ENCODE measurements around the gene MRPS12. TPM values are rescaled to one million over a fixed set of nuclear protein-coding genes. Genes with fewer than 3 reads are reported as not detected.

The MRPS12 gene
- total and polyA plus RNA-seq, 9 of the 15 experiments (the other 6 are each of a cell fraction or from before 2014, with no cell fraction given): 8.1 to 174 (median 52.0) TPM

DNA sequence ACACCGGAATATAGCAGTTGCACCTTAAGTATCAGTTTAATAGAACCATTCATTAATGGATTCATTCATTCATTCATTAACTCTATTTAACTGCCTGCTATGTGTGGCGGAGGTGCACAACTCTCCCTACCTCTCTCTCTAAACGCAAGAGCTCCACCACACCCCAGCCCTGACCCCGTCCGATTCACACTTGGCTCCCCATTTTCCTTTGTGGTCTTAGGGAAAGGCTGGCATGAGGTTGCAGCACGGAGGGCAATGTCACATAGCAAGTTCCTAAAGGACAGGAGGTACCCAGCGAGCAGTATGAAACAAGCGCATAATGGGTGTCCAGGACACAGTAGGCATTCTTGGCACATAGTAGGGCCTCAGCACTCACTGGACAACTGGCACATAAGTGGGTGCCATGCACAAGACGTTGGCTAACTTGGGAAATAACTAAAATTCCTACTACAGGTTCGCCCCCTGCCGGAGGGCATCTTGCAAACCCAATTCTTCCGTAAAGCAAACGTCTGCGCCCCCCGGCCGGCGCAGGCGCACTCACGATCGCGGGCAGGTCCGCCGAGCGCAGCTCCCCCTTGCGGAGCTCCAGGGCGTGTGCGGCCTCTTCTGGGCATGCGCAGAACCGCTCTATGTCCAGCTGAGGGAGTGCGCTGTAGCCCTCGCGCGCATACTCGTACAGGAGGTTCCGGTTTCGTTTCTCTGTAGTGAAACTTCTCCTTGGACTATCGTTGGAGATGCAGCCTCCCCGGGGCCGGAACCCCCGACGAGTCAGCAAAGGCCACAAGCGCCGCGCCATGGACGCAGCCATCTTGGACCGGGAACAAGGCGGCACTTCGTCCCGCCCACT lies 592 bp upstream of the MRPS12 start, which contains the start of gene SARS2 (continued):
- no peak for TF ChIP-seq NFYB (IDR thresholded peaks at IDR 0.05; ENCODE audit: extremely low read depth, insufficient read length)
- TF ChIP-seq, protein P1, sequence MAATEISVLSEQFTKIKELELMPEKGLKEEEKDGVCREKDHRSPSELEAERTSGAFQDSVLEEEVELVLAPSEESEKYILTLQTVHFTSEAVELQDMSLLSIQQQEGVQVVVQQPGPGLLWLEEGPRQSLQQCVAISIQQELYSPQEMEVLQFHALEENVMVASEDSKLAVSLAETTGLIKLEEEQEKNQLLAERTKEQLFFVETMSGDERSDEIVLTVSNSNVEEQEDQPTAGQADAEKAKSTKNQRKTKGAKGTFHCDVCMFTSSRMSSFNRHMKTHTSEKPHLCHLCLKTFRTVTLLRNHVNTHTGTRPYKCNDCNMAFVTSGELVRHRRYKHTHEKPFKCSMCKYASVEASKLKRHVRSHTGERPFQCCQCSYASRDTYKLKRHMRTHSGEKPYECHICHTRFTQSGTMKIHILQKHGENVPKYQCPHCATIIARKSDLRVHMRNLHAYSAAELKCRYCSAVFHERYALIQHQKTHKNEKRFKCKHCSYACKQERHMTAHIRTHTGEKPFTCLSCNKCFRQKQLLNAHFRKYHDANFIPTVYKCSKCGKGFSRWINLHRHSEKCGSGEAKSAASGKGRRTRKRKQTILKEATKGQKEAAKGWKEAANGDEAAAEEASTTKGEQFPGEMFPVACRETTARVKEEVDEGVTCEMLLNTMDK (IDR thresholded peaks at IDR 0.05; ENCODE audit: borderline replicate concordance, insufficient read depth, low read depth, low read length, poor library complexity, severe bottlenecking): peak; percentile 100
- TF ChIP-seq HLTF (IDR thresholded peaks at IDR 0.05): no peak
- peak; percentile 39; the same call in 1 of the 2 replicates for TF ChIP-seq ZBTB12 (CRISPR knock-in tag; IDR thresholded peaks at IDR 0.05)
- 0 out of 2 replicates have a peak, but pooled peaks have one; percentile 64 for TF ChIP-seq FOXK1 (CRISPR knock-in tag; IDR thresholded peaks at IDR 0.05; ENCODE audit: borderline replicate concordance)
- peak; percentile 98 to 99 (median 98) for TF ChIP-seq CTCF (IDR thresholded peaks at IDR 0.05 in 2 of 3, conservative IDR thresholded peaks at IDR 0.05 in 1 of 3; ENCODE audit: insufficient read depth in 2 of 3, low read depth in 1 of 3, low read length in 3 of 3)
- peak; percentile 43; the same call in 1 of the 2 replicates for TF ChIP-seq PTTG1 (tag; IDR thresholded peaks at IDR 0.05; ENCODE audit: low read depth)
- TF ChIP-seq TAF9B (IDR thresholded peaks at IDR 0.05; ENCODE audit: partially characterized antibody): peak; percentile 87
- TF ChIP-seq POLR2A (conservative IDR thresholded peaks at IDR 0.05): peak; percentile 96
- TF ChIP-seq BRF1 (IDR thresholded peaks at IDR 0.05; ENCODE audit: borderline replicate concordance, extremely low read depth, insufficient read length): no peak
- peak; percentile 26; the same call in 1 of the 2 replicates for TF ChIP-seq ZNF12 (CRISPR knock-in tag; IDR thresholded peaks at IDR 0.05)
- TF ChIP-seq GATAD2B (IDR thresholded peaks at IDR 0.05; ENCODE audit: borderline replicate concordance): peak; percentile 47; the same call in 1 of the 2 replicates
- no peak for TF ChIP-seq MXI1 (IDR thresholded peaks at IDR 0.05; ENCODE audit: low read depth, low read length)
- TF ChIP-seq COPS2 (conservative IDR thresholded peaks at IDR 0.05): no peak
